ENCODE results near the gene REELD1.

Gene REELD1

GRCh38 chr4:146245850-146246249 lies 31.5 kb downstream of the REELD1 start:
- no peak for TF ChIP-seq CTCF (IDR thresholded peaks at IDR 0.05; ENCODE audit: low read depth, low read length, poor library complexity, severe bottlenecking)
- no peak for TF ChIP-seq EZH2phosphoT487 (IDR thresholded peaks at IDR 0.05; ENCODE audit: borderline replicate concordance, low read length)
- Histone ChIP-seq H3K27me3 (ENCODE audit: control insufficient read depth, low read length) (no peaks in the 10 kb centered on the region), H3K9me2 (replicated peaks; ENCODE audit: control insufficient read depth, low read length) (no peaks in the 10 kb centered on the region), H4K20me1 (ENCODE audit: control insufficient read depth, insufficient read depth, low read depth, low read length) (no peaks in the 10 kb centered on the region), H3K36me3 (ENCODE audit: control insufficient read depth, low read length) (no peaks in the 10 kb centered on the region), H3K27ac (ENCODE audit: low read depth, low read length) (no peak overlapping the region), H3K9me3 (ENCODE audit: control insufficient read depth, insufficient read depth, low read length) (no peaks in the 10 kb centered on the region), H3K4me2 (ENCODE audit: low read length) (no peak overlapping the region), H3K4me3 (ENCODE audit: low read length) (no peak overlapping the region), H3K79me2 (ENCODE audit: control insufficient read depth, low read length) (no peaks in the 10 kb centered on the region), H3K4me1 (ENCODE audit: control insufficient read depth, low read length) (peaks cover 8% of the 10 kb centered on the region; the same call in 1 of the 2 replicates), H3F3A (ENCODE audit: control insufficient read depth, insufficient read depth) (no peaks in the 10 kb centered on the region)

DNA sequence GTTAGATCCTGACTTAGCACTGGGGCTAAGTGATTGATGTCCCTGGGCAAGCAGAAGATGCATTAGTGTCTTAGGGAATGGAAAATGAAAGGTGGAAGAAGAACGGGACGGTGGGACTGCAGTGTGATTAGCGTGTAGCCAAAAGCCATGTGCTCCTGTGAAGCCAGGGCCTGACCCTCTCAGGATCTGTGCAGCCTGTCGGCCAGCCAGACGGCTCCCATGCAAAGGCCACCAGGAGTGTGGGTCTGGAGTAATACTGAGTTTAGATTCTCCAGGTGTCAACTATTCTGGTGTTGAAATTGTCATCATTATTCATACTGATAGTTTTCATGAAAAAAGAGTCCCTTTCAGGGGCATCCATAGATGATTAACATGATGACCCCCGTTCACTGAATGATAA lies 32.0 kb downstream of the REELD1 start:
- Histone ChIP-seq H3K36me3 (ENCODE audit: control insufficient read depth, low read length) (no peaks in the 10 kb centered on the region), H3K4me3 (ENCODE audit: low read length) (no peak overlapping the region), H4K20me1 (ENCODE audit: control insufficient read depth, insufficient read depth, low read depth, low read length) (no peaks in the 10 kb centered on the region), H3K27me3 (ENCODE audit: control insufficient read depth, low read length) (no peaks in the 10 kb centered on the region), H3K27ac (ENCODE audit: low read depth, low read length) (no peak overlapping the region), H3K9me2 (replicated peaks; ENCODE audit: control insufficient read depth, low read length) (no peaks in the 10 kb centered on the region), H3K4me1 (ENCODE audit: control insufficient read depth, low read length) (peaks cover 8% of the 10 kb centered on the region; the same call in 1 of the 2 replicates), H3K4me2 (ENCODE audit: low read length) (no peak overlapping the region), H3F3A (ENCODE audit: control insufficient read depth, insufficient read depth) (no peaks in the 10 kb centered on the region), H3K9me3 (ENCODE audit: control insufficient read depth, insufficient read depth, low read length) (no peaks in the 10 kb centered on the region), H3K79me2 (ENCODE audit: control insufficient read depth, low read length) (no peaks in the 10 kb centered on the region)
- no peak for TF ChIP-seq CTCF (IDR thresholded peaks at IDR 0.05; ENCODE audit: low read depth, low read length, poor library complexity, severe bottlenecking)
- TF ChIP-seq EZH2phosphoT487 (IDR thresholded peaks at IDR 0.05; ENCODE audit: borderline replicate concordance, low read length): no peak

DNA sequence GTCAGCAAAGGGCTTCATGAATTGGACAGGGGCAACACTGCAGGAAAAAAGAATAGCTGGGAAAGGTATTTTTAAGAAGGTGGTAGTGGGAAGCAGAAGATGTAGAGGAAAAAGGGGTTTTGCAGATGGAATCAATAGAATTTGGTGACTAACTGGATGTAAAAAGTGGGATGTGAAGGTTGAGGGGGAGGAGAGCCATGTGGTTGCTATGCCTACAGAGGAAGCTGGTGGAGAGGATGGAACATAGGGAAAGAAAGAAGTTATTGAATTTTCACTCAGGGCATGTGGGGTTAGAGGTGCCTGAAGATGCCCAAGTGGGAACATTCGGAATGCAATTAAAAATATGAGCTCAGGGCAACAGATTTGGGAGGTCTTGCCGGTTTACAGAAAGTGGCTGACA lies 33.0 kb downstream of the REELD1 start:
- no peak overlapping the region for H3K4me2 ChIP-seq (ENCODE audit: low read length)
- no peak overlapping the region for H3K27ac ChIP-seq (ENCODE audit: low read depth, low read length)

More for the DNA sequence above, 33.0 kb downstream of the REELD1 start:
- Histone ChIP-seq H3K9me3 (ENCODE audit: control insufficient read depth, insufficient read depth, low read length) (no peaks in the 10 kb centered on the region), H3K4me3 (ENCODE audit: low read length) (no peak overlapping the region), H3K27me3 (ENCODE audit: control insufficient read depth, low read length) (no peaks in the 10 kb centered on the region), H3K79me2 (ENCODE audit: control insufficient read depth, low read length) (no peaks in the 10 kb centered on the region), H3K4me1 (ENCODE audit: control insufficient read depth, low read length) (peaks cover 6% of the 10 kb centered on the region; the same call in 1 of the 2 replicates), H3K36me3 (ENCODE audit: control insufficient read depth, low read length) (no peaks in the 10 kb centered on the region), H4K20me1 (ENCODE audit: control insufficient read depth, insufficient read depth, low read depth, low read length) (no peaks in the 10 kb centered on the region), H3F3A (ENCODE audit: control insufficient read depth, insufficient read depth) (no peaks in the 10 kb centered on the region), H3K9me2 (replicated peaks; ENCODE audit: control insufficient read depth, low read length) (no peaks in the 10 kb centered on the region)
- TF ChIP-seq CTCF (IDR thresholded peaks at IDR 0.05; ENCODE audit: low read depth, low read length, poor library complexity, severe bottlenecking): no peak
- no peak for TF ChIP-seq EZH2phosphoT487 (IDR thresholded peaks at IDR 0.05; ENCODE audit: borderline replicate concordance, low read length)

Measured in DOHH2 (cell line).